GM19035 (cell line): ENCODE results near the gene IAH1.

ENCODE experiments used
- ATAC-seq: cut with Tn5 transposase; IDR thresholded peaks from one replicate; pipeline ENCODE4 v1.9.1; 2021; ENCODE audit not compliant: unreplicated experiment

IAH1 gene

GRCh38 chr2:9525266-9525665 lies 50.9 kb downstream of the IAH1 start:
- ATAC-seq: no peak

DNA sequence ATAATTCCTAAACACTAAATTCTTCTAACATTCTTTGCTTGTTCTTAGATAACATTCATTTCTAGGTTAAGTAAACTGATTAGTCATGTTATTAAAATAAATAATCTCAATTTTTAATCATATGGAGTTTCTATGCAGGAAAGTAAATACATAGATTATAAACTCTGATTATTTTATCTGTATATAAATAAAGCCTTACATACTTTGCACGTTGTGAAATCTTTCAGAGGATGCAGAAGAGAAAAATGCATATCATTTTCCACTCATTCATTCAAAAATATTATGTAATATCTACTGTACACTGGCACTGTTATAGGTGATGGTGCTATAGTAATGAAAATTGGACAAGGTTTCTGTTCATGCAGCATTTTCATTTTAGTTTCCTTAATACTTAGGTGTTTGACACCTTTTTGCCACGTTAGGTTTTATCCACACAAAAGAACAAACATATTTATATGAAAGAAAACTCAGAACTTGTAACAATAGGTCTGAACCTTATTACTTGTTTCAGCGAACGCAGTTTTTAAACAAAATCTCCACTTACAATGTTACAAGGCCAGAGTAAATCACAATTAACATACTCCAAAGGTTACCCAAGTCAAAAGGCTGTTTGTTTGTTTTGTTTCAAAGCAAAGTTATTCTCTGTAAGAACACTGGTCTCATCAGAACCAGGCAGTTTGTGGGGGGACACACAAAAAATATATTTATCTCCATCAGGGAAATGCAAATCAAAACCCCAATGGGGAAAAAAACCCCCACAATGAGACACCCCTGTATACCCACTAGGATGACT lies 53.8 kb downstream of the IAH1 start:
- ATAC-seq: no peak

- ATAC-seq: no peak
Observed at GRCh38 chr2:9532421-9532820, 58.1 kb downstream of the IAH1 start.

DNA sequence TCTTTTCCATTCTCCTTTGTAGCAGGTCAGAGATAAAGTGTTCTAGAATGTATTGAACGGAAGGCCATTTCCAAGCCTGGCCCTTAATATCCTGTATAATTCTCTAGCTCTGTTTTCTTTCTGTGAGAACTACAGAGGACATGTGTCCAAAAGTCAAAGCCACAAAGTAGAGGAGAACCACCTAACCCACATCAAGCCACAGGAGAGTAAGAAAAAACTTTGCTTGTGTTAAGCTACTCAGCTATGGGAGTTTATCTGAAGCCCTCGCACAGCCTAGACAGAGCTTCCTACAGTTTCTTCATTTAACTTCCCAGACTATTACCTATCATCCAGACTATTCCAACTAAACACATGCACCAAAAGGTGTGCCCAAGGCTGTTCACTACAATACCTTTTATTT lies 59.3 kb downstream of the IAH1 start:
- ATAC-seq: no peak

DNA sequence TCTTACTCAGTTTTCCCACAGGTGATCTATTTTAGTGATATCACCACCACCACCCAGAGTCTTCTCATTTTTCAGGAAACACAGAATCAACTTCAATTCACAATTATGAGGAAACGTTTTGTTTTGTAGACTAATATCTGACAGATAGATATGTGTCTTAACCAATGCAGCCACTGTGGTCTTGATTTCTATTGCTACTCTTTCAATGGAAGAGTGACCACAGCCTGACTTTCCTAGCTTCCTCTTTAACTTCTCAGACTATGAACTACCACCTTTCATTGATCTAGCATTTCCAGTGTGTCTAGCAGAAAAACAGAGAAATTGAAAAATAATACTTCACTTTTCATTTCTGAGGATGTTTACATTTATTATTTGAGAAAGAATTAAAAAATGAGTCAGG lies 60.8 kb downstream of the IAH1 start:
- ATAC-seq: no peak

GRCh38 chr2:9536504-9536903 lies 62.2 kb downstream of the IAH1 start:
- no peak for ATAC-seq

DNA sequence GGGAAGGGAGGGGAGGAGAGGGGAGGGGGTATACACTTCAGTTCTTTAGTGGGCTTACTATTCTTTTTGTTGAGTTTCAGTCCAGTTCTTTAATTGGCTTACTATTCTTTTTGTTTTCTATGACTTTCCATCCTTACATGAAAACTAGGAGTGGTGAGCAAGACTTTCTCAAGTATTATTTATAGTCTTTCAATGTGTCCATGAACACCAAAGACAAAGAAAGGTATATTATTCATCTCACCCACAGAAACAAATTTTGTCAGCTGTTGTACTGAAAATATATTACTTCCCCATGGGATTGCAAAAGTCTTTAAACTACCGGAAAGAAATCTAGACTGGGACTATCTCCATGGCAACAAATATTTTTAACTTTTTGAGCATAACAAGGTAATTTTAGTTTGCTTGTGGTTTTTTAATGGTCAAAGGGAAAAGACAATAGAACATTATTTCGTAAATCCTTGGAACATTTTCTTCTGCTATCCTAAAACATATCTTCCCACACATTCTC lies 63.7 kb downstream of the IAH1 start:
- no peak for ATAC-seq
